NCI-H82 (cell line): Measurements from ENCODE around the gene CREB3L4.

Experiments
- DNase-seq: peaks from one replicate; lab custom pipeline; 2025; lab: John Stamatoyannopoulos, UW

The CREB3L4 gene

GRCh38 chr1:153937331-153937730 is 30.4 kb upstream of the CREB3L4 start:
- DNase-seq, result no peak

GRCh38 chr1:153938996-153939395 is 28.7 kb upstream of the CREB3L4 start:
- DNase-seq, result no peak

GRCh38 chr1:153939476-153939875 is 28.2 kb upstream of the CREB3L4 start:
- DNase-seq, result no peak

- DNase-seq, result no peak
Observed at GRCh38 chr1:153940756-153941155, 26.9 kb upstream of the CREB3L4 start.

GRCh38 chr1:153941826-153942725 is 25.6 kb upstream of the CREB3L4 start:
- no peak for DNase-seq

- no peak for DNase-seq
Observed at GRCh38 chr1:153942766-153943549, 24.7 kb upstream of the CREB3L4 start.

- DNase-seq, result peak; percentile 53
Observed at GRCh38 chr1:153944005-153944826, 23.5 kb upstream of the CREB3L4 start.

GRCh38 chr1:153944827-153945117 is 22.9 kb upstream of the CREB3L4 start:
- DNase-seq, result no peak

GRCh38 chr1:153945131-153945794 is 22.4 kb upstream of the CREB3L4 start:
- DNase-seq, result no peak

GRCh38 chr1:153945795-153946621 is 21.7 kb upstream of the CREB3L4 start:
- DNase-seq, result peak; percentile 79

GRCh38 chr1:153946622-153947241 is 21.0 kb upstream of the CREB3L4 start, which contains the start of gene DENND4B:
Gene DENND4B, minus strand, starts transcription at chr1:153946718. Its CDS starts 2,344 bp downstream, at chr1:153944374.
- peak; percentile 93 for DNase-seq

- DNase-seq, result no peak
Observed at GRCh38 chr1:153951183-153951582, 16.5 kb upstream of the CREB3L4 start.

- DNase-seq, result no peak
Observed at GRCh38 chr1:153951801-153952200, 15.9 kb upstream of the CREB3L4 start.

- DNase-seq, result no peak
Observed at GRCh38 chr1:153953859-153954365, 13.8 kb upstream of the CREB3L4 start.

GRCh38 chr1:153954826-153955225 is 12.9 kb upstream of the CREB3L4 start:
- no peak for DNase-seq

- no peak for DNase-seq
Observed at GRCh38 chr1:153956997-153957715, 10.5 kb upstream of the CREB3L4 start.

- DNase-seq, result no peak
Observed at GRCh38 chr1:153957744-153958110, 10.0 kb upstream of the CREB3L4 start.

GRCh38 chr1:153958111-153958960 is 9.4 kb upstream of the CREB3L4 start, which contains the start of gene CRTC2:
Gene CRTC2, minus strand, starts transcription at chr1:153958612. Its CDS starts 115 bp downstream, at chr1:153958497.
- DNase-seq, result peak; percentile 100

- no peak for DNase-seq
Observed at GRCh38 chr1:153958961-153959260, 8.8 kb upstream of the CREB3L4 start.
